MCF 10A (cell line): ENCODE results near the gene GALNT14. TPM values are rescaled to one million over a fixed set of nuclear protein-coding genes. Genes with fewer than 3 reads are reported as not detected.

Experiments used
- BruUV-seq: library from RNA; stranded (reverse); fragments of 400-500 nt; replicated peaks from 2 replicates; lab custom pipeline; 2021; lab: Mats Ljungman, UMichigan
- CTCF ChIA-PET: fragments of 300-600 bp; sonication (Branson Sonifier 250); formaldehyde crosslinking; extraction: SDS; loops from one replicate; lab custom pipeline; 2021; ENCODE audit warnings: antibody characterized with exemption, inconsistent platforms; lab: Yijun Ruan, JAX
- POLR2A ChIA-PET: fragments of 300-600, 350-650 bp; sonication (Branson Sonifier 250); formaldehyde crosslinking; extraction: SDS; loops from one replicate; lab custom pipeline; 2020; ENCODE audit warnings: antibody characterized with exemption, inconsistent platforms; lab: Yijun Ruan, JAX
- DNase-seq: peaks from one replicate; pipeline ENCODE4 v3.0.0-alpha.2; 2018; ENCODE audit not compliant: unreplicated experiment
- H3K27ac Mint-ChIP-seq: one replicate; pipeline ENCODE4 v1.8.0; 2022; ENCODE audit warnings: mild to moderate bottlenecking, low read depth, mixed read lengths; ENCODE audit not compliant: unreplicated experiment
- H3K27me3 Mint-ChIP-seq: one replicate; pipeline ENCODE4 v1.8.0; 2022; ENCODE audit warnings: mixed read lengths; ENCODE audit not compliant: insufficient read depth, unreplicated experiment
- H3K36me3 Mint-ChIP-seq: one replicate; pipeline ENCODE4 v1.8.0; 2022; ENCODE audit warnings: mild to moderate bottlenecking, moderate library complexity, mixed read lengths; ENCODE audit not compliant: insufficient read depth, unreplicated experiment
- H3K4me1 Mint-ChIP-seq: one replicate; pipeline ENCODE4 v1.8.0; 2022; ENCODE audit warnings: mixed read lengths; ENCODE audit not compliant: insufficient read depth, unreplicated experiment
- H3K4me3 Mint-ChIP-seq: one replicate; pipeline ENCODE4 v1.8.0; 2022; ENCODE audit warnings: mild to moderate bottlenecking, moderate library complexity, mixed read lengths; ENCODE audit not compliant: unreplicated experiment
- H3K9me3 Mint-ChIP-seq: one replicate; pipeline ENCODE4 v1.8.0; 2022; ENCODE audit warnings: mixed read lengths; ENCODE audit not compliant: unreplicated experiment
- CTCF ChIP-seq: fragments of 200-600 bp; IDR thresholded peaks from one replicate; pipeline ENCODE4 v1.8.0; 2022; ENCODE audit warnings: antibody characterized with exemption, mild to moderate bottlenecking; ENCODE audit not compliant: unreplicated experiment
- intact Hi-C: fragments of 100-400 bp; cut with micrococcal nuclease; formaldehyde crosslinking; loops from 2 replicates; pipeline ENCODE4 v1.14.1; 2022
- total RNA-seq: library from RNA; stranded (reverse); gene quantifications from 2 replicates; pipeline ENCODE4 v1.2.3, GENCODE V29; 2022

GALNT14 gene
- total RNA-seq, 1 experiment from 2014 or later, result 4.6 TPM

- no peak for DNase-seq
- TF ChIP-seq CTCF, result no peak
- CTCF ChIA-PET, result no interaction called here
- POLR2A ChIA-PET, result no interaction called here
- peaks cover 18% of the 10 kb centered on the region for H3K9me3 Mint-ChIP-seq
- H3K4me3 Mint-ChIP-seq, result no peak overlapping the region
- intact Hi-C loops, result no loop called here
- no TSS peak for BruUV-seq
- H3K36me3 Mint-ChIP-seq, result no peaks in the 10 kb centered on the region
- H3K27ac Mint-ChIP-seq, result no peak overlapping the region
- H3K4me1 Mint-ChIP-seq, result no peaks in the 10 kb centered on the region
- H3K27me3 Mint-ChIP-seq, result no peaks in the 10 kb centered on the region
Measured at GRCh38 chr2:31037058-31037457, 101.2 kb downstream of the GALNT14 start.

GRCh38 chr2:31033032-31033431 lies 105.2 kb downstream of the GALNT14 start:
- intact Hi-C loops, result no loop called here
- Mint-ChIP-seq H3K9me3 (peaks cover 18% of the 10 kb centered on the region), H3K4me3 (no peak overlapping the region), H3K36me3 (no peaks in the 10 kb centered on the region), H3K4me1 (no peaks in the 10 kb centered on the region), H3K27ac (no peak overlapping the region), H3K27me3 (no peaks in the 10 kb centered on the region)
- BruUV-seq, result no TSS peak
- TF ChIP-seq CTCF, result no peak
- ChIA-PET POLR2A (no interaction called here), CTCF (interaction anchor here (0.6 to 0.7 kb wide), 2 partner anchors 25 to 576 kb away, joined by 3 read pairs; no protein-coding TSS in a partner anchor)
- DNase-seq, result no peak

GRCh38 chr2:31032475-31032874 lies 105.8 kb downstream of the GALNT14 start:
- H3K36me3 Mint-ChIP-seq, result no peaks in the 10 kb centered on the region
- DNase-seq, result no peak
- no peak overlapping the region for H3K27ac Mint-ChIP-seq
- no TSS peak for BruUV-seq
- no peaks in the 10 kb centered on the region for H3K4me1 Mint-ChIP-seq
- no peak overlapping the region for H3K4me3 Mint-ChIP-seq
- intact Hi-C loops, result no loop called here
- H3K27me3 Mint-ChIP-seq, result no peaks in the 10 kb centered on the region
- peaks cover 15% of the 10 kb centered on the region for H3K9me3 Mint-ChIP-seq
- ChIA-PET POLR2A (no interaction called here), CTCF (interaction anchor here (0.7 to 0.8 kb wide), 2 partner anchors 52 to 576 kb away, joined by 3 to 6 read pairs; no protein-coding TSS in a partner anchor)
- TF ChIP-seq CTCF, result no peak

GRCh38 chr2:31031132-31031706 lies 107.0 kb downstream of the GALNT14 start:
- BruUV-seq, result no TSS peak

More at GRCh38 chr2:31031132-31031706, 107.0 kb downstream of the GALNT14 start:
- no peak for TF ChIP-seq CTCF
- CTCF ChIA-PET, result no interaction called here
- intact Hi-C loops, result no loop called here
- Mint-ChIP-seq H3K9me3 (peaks cover 3% of the 10 kb centered on the region), H3K36me3 (no peaks in the 10 kb centered on the region), H3K27ac (no peak overlapping the region), H3K27me3 (no peaks in the 10 kb centered on the region), H3K4me3 (no peak overlapping the region), H3K4me1 (no peaks in the 10 kb centered on the region)
- DNase-seq, result no peak
- POLR2A ChIA-PET, result no interaction called here
